ENCODE results near the gene THRB.

GRCh38 chr3:24311881-24312280, 182.8 kb downstream of the THRB start:
- TF ChIP-seq POLR2A (IDR thresholded peaks at IDR 0.05) (no peak), CTCF (IDR thresholded peaks at IDR 0.05) (no peak), POLR2AphosphoS5 (IDR thresholded peaks at IDR 0.05) (no peak)
